NCI-H2029 (cell line): Measurements from ENCODE around the gene HTR4.
"Not testable (repeated sequence)": the region's sequence is repeated elsewhere in the genome, so short reads cannot be mapped to it uniquely, and the experiment has no call there.

Experiments
- DNase-seq: peaks from one replicate; lab custom pipeline; 2025; lab: John Stamatoyannopoulos, UW

Gene HTR4

DNA sequence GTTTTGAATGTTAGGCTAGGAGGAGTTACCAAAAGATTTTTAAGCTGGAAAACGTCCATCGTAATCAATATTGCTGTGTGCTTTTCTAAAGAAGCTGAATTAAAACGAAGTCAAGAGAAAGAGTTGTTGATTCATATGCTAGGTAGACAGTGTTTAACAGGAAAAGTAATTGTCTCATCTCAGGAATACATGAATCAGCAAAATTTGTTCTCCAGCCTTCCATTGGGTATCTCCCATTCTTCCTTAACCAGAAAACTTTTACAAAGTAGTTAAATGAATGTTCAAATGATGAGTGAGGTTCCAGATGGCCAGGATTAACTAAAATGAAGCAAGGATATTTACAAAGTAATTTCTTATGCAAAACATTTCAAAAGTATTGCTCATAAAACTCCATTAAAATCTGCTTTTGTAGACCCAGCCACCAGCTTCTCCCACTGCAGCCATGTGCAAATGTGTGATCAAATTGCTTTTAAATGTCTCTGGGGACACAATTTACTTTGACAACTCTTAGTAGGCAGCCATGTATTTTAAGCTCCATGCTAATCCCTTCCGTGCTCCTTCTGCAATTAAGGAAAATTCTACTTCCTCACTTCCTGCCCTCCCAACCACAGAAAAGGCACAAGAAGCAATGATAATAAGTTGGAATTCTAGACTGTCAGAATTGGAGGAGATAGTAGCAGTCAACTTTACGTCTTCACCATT, 121.2 kb downstream of the HTR4 start:
- no peak for DNase-seq

GRCh38 chr5:148529450-148529849, 124.9 kb downstream of the HTR4 start:
- DNase-seq = not testable (repeated sequence)

- no peak for DNase-seq
Measured at GRCh38 chr5:148524721-148525120, 129.6 kb downstream of the HTR4 start.

- no peak for DNase-seq
Measured at GRCh38 chr5:148523139-148523538, 131.2 kb downstream of the HTR4 start.

DNA sequence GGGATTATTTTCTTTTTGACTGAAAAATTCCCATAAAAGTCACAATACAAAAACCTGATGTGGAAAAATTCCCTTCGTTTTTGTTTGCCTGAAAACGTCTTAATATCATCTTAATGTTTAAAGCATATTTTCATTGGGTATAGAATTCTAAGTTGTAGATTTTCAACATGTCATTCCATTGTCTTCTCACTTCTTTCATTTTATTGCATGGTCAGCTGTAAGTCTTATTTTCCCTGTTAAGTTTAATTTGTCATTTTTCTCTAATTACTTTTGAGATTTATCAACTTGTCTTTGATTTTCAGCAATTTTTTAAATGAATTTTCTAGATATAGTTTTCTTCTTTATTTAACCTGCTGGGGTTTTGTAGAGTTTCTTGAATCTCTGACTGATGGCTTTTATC, 138.9 kb downstream of the HTR4 start:
- DNase-seq = no peak

GRCh38 chr5:148514344-148514743, 140.0 kb downstream of the HTR4 start:
- no peak for DNase-seq

GRCh38 chr5:148512498-148512897, 141.8 kb downstream of the HTR4 start:
- no peak for DNase-seq

GRCh38 chr5:148511810-148512347, 142.4 kb downstream of the HTR4 start:
- DNase-seq = no peak

- DNase-seq = no peak
Measured at GRCh38 chr5:148509893-148510292, 144.4 kb downstream of the HTR4 start.

DNA sequence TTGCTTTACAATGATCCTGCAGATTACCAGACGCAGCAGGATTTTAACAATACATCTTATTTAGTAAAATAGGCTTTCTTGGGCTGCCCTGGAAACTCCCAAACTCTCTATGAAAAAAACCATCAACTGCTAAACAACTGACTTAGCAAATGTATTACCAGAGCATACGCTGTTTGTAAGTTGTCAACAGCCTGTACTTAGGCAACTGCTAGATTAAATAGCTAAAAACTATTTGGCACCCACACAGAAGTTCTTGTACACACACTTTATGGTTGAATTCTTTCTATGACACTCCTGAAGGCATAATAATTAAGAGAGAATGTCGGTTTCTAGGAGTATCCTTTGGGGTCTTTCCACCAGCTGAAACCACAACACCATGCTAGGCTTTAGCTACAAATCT, 146.7 kb downstream of the HTR4 start:
- no peak for DNase-seq

GRCh38 chr5:148499452-148499851, 154.9 kb downstream of the HTR4 start:
- no peak for DNase-seq

DNA sequence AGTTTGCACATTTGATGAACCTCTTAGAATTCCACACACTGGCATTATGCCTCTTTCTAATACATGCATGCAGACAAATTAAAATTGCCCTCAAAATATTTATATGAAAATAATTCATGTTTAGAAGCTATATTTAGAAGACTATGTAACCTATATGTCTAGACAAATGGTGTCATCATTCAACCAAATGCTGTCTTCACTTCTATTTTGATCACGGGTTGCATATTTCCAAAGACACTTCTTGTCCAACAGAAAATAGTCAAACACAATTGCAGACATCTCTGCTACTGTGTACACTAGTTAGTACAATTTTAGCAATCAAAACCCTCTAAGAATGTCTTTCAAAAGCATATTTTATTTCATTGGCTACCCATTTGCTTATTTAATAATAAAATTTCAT, 156.6 kb downstream of the HTR4 start:
- no peak for DNase-seq

GRCh38 chr5:148492351-148492750, 162.0 kb downstream of the HTR4 start:
- no peak for DNase-seq

DNA sequence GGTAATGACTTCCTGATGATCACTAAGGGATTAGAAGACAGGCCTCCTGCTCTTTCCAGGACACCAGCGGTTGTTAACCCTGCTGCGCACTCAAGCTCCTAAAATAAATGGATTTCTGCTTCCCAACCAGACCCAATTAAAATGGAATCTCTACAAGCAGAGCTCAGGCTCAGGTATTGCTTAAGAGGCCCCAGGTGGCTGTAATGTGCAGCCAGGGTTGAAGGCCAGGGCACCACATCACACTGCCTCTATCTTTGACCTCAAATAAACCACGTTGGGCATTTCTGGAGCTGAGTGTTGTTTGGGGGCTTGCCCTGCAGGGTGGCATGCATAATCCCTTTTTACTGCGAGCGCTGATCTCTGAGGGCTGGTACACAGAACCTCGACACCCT, 162.5 kb downstream of the HTR4 start:
- no peak for DNase-seq

DNA sequence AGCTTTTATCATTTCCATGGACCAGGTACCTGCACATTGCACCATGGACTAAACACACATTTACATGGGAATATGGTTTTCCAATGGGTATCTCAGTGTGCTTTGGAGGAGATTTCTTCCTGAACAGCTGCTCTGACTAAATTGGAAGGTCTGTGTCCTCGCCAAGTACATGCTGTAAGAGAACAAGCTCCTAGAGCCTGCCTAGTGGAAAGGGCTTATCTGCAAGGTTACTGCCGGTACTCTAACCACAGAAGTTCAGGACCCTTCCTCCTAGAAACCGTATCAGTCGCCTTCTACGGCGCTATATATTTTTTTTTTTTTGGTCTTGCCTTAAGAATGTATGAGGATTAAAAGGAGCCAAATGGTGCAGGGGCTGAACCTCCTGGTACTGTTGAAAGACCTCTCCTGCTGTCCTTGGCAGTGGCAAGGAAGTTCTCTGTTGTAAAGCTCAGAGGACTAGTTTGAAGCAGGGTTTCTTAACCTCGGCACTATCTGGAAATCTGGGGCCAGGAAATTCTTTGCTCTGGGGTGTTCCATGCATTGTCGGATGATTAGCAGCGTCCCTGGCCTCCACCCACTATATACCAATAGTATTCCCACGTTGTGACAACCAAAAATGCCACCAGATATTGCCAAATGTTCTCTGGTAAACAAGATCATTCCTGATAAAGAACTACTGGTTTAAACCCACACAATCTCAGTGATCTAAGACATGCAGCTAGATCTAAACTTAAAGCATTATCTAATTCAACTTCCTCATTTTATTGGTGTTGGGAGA, 163.1 kb downstream of the HTR4 start:
- no peak for DNase-seq

DNA sequence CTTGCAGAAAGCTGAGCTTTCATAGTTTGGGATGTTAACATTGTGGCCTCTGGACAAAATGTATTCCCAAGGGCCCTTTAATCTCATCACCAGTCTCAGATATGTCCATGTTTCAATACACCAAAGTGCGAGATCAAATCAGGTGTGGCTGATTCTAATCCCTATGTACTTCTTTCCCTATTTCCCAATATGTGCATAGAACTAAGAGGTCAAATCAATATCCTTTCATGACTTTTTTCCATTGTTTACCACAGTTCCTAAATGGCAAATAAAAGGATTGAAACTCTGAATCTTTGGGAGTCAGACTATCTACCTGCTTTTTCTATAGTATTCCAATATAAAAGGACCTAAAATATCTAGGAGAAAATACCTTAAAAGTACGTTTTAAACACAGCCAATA, 165.6 kb downstream of the HTR4 start:
- DNase-seq = no peak

DNA sequence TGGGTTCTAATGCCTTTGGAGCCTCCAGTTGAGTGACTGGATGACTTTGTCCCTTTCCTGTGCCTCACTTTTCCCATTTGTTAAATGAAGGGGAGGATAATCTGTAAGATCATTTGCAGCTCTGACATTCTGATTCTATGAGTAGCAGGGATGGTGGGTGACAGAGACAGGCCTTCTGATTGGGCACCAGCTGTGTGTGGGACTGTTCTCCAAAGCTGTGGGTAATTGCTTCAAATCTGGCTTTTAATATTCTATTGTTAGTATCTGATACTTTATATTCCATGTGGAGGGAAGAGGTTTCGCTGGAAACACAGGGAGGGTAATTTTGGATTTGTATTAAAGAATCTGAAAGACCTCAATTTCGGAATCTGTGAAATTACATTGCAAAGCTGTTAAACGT, 167.9 kb downstream of the HTR4 start:
- no peak for DNase-seq

GRCh38 chr5:148484651-148485050, 169.7 kb downstream of the HTR4 start:
- no peak for DNase-seq

GRCh38 chr5:148483750-148484149, 170.6 kb downstream of the HTR4 start:
- no peak for DNase-seq

DNA sequence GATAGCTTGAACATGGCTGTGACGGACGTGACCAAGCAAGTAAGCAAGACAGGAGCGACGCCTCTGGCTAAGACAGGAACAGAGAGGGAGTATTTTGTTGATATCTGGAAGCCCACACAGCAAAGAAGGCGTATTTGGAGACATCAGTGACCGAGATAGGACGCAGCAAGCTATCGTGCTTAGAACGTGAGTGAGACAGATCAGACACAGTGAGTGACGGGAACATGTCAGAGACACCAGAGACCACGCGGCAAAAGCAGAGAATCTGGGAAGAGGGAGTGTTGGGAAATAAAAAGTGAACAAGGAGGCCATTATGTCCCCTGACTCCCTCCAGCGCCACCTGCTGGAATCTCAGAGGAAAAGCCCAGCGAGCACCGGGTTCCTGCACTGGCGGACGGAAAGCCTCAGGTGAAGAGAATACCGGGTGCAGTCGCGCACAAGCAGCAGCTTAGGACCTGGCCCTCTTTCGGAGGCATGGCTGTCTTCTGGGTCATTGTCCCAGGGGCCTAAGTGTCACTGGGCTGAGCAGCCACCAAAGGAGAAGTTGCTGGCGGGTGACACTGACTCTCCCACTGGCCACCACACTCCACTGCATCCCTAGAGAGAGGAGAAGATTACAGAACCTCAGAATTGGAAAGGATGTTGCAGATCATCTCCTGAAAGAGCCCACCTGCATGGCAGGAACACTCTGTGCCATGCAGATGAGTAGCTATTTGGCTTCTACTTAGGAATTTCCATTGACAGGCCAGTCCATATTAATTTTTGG, 171.4 kb downstream of the HTR4 start:
- DNase-seq = no peak

GRCh38 chr5:148482196-148482595, 172.1 kb downstream of the HTR4 start:
- no peak for DNase-seq

GRCh38 chr5:148477429-148477828, 176.9 kb downstream of the HTR4 start:
- DNase-seq = no peak

GRCh38 chr5:148476302-148476701, 178.0 kb downstream of the HTR4 start:
- DNase-seq = no peak
